Fibroblast of peridontal ligament (primary cell): ENCODE data around the gene CYTL1.
"Not testable (repeated sequence)": the region's sequence is repeated elsewhere in the genome, so short reads cannot be mapped to it uniquely, and the experiment has no call there.

Experiments
- DNase-seq: peaks from one replicate; pipeline ENCODE4 v3.0.0-alpha.2; 2010; ENCODE audit errors: extremely low read depth

Gene CYTL1

GRCh38 chr4:5033281-5033841, 14.1 kb upstream of the CYTL1 start:
- DNase-seq, result peak; percentile 25

DNA sequence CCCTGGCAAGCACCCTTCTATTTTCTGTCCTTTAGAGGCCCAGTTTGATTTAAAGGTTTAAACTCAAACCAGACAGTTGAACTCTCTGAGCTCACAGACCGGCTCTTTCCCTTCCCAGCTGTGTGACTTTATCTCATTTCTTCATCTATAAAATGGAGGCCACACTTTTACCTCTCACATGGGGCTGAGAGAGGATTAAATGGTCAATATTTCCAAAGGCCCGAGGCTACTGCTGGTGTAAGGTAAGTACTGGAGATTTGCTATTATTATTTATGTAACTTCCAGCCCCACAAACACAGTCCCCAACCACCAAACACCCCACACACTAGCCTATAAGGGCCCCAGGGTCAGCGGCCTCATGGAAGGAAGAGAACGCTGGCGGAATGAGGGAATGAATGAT, 13.6 kb upstream of the CYTL1 start:
- no peak for DNase-seq

DNA sequence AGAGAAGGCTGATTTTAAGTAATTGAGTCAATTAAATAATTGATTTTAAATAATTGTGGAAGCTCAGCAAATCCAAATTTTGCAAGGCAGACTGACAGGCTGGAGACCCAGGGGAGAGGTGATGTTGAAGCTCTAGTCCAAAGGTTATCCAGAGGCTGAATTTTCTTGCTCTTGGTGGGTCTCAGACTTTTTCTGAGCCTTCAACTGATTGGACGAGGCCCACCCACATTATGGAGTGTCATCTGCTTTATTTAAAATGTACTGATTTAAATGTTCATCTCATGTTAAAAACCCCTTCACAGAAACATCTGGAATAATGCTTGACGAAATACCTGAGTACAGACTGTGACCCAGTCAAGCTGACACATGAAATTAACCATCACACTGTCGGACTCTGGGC, 11.7 kb upstream of the CYTL1 start:
- no peak for DNase-seq

DNA sequence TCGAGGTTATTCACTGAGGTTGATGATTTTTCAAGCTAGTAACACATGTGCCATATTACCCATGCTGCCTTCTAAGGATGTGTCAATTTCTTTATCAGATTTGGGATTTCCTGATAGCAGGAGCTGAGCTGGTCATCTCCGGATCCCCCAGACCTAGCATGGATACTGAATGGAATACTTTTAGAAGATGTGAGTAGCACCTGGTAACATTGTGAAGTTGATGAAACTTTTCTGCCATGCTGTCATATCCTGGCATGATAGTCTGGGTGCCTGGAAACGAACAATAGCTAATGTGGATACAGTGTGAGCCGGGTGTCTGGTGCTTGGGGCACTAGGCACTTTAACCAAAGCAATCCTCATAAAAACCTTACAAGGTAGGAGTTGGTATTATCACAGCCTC, 11.0 kb upstream of the CYTL1 start:
- no peak for DNase-seq

DNA sequence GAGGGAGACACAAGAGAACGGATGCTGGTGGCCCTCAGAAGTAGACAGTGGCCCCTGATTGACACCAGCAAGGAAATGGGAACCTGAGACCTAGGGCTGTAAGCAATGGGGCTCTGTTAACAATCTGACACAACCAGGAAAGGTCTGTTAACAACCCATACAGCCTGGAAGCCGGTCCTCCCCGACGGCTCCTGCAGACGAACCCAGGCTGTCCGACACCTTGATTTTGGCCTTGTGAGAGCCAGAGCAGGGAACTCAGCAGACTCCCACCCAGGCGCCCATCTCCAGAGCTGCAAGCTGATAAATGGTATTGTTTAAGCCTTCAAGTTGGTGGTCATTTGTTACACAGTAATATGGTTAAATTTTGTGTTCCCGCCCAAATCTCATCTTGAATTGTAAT, 10.2 kb upstream of the CYTL1 start:
- DNase-seq, result no peak

DNA sequence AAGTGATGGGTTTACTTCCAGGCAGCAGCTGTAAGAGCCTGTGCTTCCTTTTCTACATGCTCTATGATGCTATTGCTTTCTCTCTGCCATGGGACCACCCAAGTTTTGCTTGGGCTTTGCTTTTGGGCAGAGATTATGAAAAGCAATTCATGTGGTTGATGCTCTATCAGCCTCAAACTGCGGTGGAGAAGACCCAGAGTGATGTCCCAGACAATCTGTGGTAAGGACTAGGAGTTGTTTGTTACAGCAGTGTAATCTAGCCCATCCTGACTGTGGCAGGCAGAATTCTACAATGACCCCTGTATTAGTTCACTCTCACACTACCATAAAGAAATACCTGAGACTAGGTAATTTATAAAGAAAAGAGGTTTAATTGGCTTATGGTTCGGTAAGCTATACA, 9.2 kb upstream of the CYTL1 start:
- DNase-seq, result no peak

DNA sequence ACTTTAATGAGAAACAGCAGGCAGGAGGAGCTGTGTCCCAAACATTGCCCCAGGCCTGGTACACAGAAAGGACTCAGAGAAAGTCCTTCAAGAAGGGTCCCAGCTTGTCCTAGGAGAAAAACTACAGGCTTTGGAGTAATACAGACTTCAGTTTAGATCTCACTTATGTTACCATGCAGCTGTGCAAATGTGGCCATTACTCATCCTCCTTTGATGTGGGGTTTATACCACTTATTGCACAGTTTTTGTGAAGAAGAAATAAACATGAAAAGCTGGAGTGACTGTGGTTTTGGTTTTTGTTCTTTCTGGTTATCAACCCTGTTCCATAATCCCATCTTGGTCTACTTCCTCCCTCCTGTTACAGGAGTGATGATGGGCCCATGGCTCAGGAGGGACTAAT, 8.1 kb upstream of the CYTL1 start:
- DNase-seq, result peak; percentile 78

DNA sequence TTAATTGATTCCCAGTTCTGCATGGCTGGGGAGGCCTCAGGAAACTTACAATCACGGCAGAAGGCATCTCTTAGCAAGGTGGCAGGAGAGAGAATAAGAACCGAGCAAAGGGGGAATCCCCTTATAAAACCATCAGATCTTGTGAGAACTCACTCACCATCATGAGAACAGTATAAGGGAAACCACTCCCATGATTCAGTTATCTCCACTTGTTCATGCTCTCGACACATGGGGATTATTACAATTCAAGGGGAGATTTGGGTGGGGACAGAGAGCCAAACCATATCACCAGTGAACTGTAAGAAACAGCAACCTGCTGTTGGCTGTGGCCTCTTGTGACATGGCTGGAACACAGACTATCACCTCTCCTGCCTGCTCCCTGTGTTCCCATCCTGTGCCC, 7.1 kb upstream of the CYTL1 start:
- DNase-seq, result no peak

DNA sequence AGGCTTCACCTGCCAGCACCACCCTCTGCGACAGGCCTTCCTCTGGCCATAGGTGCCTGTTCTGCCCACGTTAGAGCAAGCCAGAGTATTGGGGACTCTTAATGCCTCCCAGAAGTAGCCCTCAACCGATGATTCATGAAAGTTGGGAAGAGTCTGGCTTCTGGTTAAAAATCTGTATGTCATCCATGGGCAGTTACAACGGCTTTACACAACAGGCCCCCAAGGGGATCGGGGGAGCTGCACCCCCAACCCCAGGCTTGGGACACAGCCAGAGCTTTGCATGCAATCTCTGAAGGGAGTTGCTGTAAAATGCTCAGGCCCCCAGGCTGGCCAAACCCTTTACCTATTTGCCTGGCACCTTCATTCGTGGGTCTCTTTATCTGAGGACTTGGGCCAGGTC, 5.4 kb upstream of the CYTL1 start:
- peak; percentile 82 for DNase-seq

- DNase-seq, result no peak
Observed at GRCh38 chr4:5021546-5021945, 2.3 kb upstream of the CYTL1 start.

DNA sequence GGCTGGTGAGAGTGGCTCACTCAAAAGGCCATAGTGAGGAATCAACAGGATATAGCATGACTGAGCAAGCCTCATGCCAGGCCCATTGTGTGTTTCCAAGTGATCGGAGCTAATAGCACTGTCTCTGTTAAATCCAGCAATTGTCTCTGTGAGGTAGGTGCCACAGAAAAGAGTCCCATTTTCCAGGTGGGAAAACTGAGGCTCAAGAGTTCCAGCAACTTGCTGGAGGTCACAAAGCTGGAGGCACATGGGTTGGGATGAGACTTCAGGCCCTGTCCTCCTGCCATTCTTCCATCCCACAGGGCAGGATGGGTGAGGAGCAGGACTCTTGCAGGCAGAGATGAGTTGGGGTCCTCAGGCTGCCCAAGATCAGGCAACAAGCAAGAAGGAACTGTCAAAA, 1.1 kb upstream of the CYTL1 start:
- DNase-seq, result no peak

DNA sequence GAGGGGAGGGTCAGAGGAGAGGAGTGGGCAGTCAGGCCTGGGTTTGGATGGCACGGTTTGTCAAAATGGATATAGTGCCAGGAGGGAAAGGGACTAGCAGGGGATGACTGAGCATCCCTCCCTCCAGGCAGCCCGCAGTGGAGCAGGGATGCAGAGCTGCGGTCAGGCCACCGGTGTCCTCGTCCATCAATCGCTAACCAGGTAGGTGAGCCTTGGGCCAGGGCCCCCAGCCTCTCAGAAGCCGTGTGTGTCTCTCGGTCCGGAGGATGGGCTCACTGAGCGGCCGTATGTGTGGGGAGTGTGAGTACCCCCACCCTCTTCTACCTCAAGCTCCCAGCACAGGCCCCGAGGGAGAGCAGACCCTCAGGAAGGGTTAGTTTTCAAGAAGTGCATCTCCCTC, 538 bp upstream of the CYTL1 start:
- no peak for DNase-seq

DNA sequence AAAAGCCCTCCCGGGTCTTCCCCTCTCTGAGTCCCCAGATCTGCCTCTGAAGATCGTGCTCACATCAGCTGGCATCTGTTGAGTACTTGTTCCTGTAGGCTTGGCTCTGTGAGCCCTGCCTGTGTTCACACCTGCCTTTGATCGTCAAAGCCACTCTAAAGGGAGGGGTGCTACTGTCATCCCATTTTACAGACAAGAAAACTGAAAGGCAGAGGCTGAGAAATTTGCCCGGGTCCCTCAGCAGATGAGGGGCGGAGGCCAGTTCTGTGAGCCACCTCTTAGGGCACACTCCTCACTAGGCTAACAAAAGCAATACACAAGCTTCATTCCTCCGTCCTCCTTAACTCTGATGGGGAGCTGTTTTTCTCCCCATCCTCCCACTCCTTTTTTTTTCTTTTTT, 655 bp downstream of the CYTL1 start:
- no peak for DNase-seq

GRCh38 chr4:5018096-5018495, 1.2 kb downstream of the CYTL1 start:
- peak; percentile 13 for DNase-seq

GRCh38 chr4:5014007-5014682, 5.1 kb downstream of the CYTL1 start:
- DNase-seq, result no peak

- DNase-seq, result no peak
Observed at GRCh38 chr4:5012958-5013357, 6.3 kb downstream of the CYTL1 start.

GRCh38 chr4:5012244-5012898, 6.9 kb downstream of the CYTL1 start:
- no peak for DNase-seq

- DNase-seq, result no peak
Observed at GRCh38 chr4:5010984-5011383, 8.3 kb downstream of the CYTL1 start.

- DNase-seq, result peak; percentile 71
Observed at GRCh38 chr4:5009796-5010195, 9.5 kb downstream of the CYTL1 start.

DNA sequence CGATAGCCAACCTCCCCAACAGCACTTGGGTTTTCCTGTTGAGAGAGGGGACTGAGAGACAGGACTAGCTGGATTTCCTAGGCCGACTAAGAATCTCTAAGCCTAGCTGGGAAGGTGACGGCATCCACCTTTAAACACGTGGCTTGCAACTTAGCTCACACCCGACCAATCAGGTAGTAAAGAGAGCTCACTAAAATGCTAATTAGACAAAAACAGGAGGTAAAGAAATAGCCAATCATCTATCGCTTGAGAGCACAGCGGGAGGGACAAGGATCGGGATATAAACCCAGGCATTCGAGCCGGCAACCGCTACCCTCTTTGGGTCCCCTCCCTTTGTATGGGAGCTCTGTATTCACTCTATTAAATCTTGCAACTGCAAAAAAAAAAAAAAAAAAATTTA, 12.3 kb downstream of the CYTL1 start:
- DNase-seq, result not testable (repeated sequence)

GRCh38 chr4:5004496-5004895, 14.8 kb downstream of the CYTL1 start:
- no peak for DNase-seq

DNA sequence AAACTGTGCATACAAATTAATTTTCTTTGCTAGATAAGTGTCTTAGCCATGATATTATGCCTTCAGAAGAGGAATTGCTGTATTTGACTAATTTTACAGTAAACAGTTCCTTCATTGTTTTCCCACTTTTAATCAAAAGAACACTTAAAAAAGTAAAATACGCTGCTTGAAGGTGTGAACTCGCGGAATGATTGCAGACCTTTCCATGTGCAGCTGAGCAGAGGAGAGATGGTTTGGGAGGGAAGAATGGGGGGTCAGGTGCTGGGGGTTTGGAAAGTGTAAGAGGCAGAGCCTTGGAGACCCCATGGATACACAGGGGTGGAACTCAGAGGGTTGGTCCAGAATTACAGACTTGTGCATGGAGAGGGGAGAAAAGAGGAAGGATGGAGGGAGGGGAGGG, 15.3 kb downstream of the CYTL1 start:
- no peak for DNase-seq

- DNase-seq, result no peak
Observed at GRCh38 chr4:5003372-5003857, 15.8 kb downstream of the CYTL1 start.
